Measurements from ENCODE around the gene SFT2D1. TPM values are rescaled to one million over a fixed set of nuclear protein-coding genes. Genes with fewer than 3 reads are reported as not detected.

SFT2D1 gene
- total RNA-seq, 1 experiment from 2014 or later = 82.4 TPM

DNA sequence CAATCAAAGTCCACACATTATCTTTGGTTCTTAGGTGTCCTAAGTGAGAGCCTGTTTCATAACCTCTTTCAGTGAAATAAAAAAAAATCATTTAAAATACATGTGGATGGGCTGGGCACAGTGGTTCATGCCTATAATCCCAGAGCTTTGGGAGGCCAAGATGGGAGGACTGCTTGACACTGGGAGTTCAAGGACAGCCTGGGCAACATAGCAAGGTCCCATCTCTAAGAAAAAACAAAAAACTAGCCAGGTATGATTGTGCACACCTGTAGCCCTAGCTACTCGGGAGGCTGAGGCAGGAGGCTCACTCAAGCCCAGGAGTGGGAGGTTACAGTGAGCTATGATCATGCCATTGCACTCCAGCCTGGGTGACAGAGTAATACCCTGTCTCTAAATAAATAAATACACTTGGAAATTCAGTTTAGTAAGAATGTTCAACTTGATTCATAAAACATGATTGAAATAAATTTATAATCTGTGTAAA is 36.8 kb upstream of the SFT2D1 start:
- intact Hi-C loops (cut with micrococcal nuclease; ENCODE audit: unreplicated experiment) = no loop called here
- DNase-seq = no peak
- no peak overlapping the region for H3K27ac Mint-ChIP-seq (ENCODE audit: unreplicated experiment)
- CTCF ChIA-PET = no interaction called here
- H3K9me3 Mint-ChIP-seq (ENCODE audit: low read depth, unreplicated experiment) = no peaks in the 10 kb centered on the region
- BruUV-seq (replicated peaks) = no TSS peak
- H3K27me3 Mint-ChIP-seq (ENCODE audit: unreplicated experiment) = no peaks in the 10 kb centered on the region
- H3K4me1 Mint-ChIP-seq (ENCODE audit: low read depth, unreplicated experiment) = no peaks in the 10 kb centered on the region
- TF ChIP-seq, protein P1, sequence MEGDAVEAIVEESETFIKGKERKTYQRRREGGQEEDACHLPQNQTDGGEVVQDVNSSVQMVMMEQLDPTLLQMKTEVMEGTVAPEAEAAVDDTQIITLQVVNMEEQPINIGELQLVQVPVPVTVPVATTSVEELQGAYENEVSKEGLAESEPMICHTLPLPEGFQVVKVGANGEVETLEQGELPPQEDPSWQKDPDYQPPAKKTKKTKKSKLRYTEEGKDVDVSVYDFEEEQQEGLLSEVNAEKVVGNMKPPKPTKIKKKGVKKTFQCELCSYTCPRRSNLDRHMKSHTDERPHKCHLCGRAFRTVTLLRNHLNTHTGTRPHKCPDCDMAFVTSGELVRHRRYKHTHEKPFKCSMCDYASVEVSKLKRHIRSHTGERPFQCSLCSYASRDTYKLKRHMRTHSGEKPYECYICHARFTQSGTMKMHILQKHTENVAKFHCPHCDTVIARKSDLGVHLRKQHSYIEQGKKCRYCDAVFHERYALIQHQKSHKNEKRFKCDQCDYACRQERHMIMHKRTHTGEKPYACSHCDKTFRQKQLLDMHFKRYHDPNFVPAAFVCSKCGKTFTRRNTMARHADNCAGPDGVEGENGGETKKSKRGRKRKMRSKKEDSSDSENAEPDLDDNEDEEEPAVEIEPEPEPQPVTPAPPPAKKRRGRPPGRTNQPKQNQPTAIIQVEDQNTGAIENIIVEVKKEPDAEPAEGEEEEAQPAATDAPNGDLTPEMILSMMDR (IDR thresholded peaks at IDR 0.05; ENCODE audit: unreplicated experiment) = no peak
- H3K36me3 Mint-ChIP-seq (ENCODE audit: insufficient read depth, unreplicated experiment) = peaks cover 31% of the 10 kb centered on the region
- no peak overlapping the region for H3K4me3 Mint-ChIP-seq (ENCODE audit: low read depth, unreplicated experiment)

DNA sequence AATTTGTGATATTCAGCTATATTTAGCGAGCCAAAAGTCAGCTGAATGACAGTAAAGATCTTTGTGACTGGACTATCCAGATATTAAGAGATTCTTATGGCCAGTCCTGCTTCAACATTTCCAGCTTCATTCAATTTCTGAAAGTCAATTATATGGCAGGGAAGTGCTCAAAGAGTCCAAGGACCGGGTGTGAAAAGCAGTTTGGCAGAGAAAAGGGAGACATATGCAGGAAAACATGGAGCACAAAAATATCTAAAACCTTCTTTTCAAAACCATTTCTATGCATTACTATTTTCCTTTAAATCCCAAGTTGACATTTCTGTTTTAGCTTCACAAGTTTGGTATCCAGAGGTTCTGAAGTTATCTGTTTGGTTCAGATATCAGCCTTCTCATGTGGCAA is 35.4 kb upstream of the SFT2D1 start:
- BruUV-seq (replicated peaks) = no TSS peak
- intact Hi-C loops (cut with micrococcal nuclease; ENCODE audit: unreplicated experiment) = no loop called here
- no peak overlapping the region for H3K27ac Mint-ChIP-seq (ENCODE audit: unreplicated experiment)

DNA sequence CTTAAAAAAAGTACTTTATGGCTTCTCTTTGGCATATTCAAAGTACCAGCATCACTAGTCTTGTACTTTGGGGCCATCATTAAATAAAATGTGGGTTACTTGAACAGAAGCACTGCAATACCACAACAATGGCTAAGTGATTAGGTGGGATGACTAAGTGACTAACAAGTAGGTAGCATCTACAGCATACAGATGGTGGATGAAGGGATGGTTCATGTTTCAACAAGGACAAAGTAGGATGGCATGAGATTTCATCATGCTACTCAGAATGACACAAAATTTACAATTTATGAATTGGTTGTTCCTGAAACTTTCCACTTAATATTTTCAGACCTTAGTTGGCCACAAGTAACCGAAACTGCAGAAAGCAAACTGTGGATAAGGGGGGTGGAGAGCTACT is 32.7 kb upstream of the SFT2D1 start:
- no peaks in the 10 kb centered on the region for H3K4me1 Mint-ChIP-seq (ENCODE audit: low read depth, unreplicated experiment)
- no peak overlapping the region for H3K27ac Mint-ChIP-seq (ENCODE audit: unreplicated experiment)
- DNase-seq = no peak
- no peak overlapping the region for H3K4me3 Mint-ChIP-seq (ENCODE audit: low read depth, unreplicated experiment)
- no peaks in the 10 kb centered on the region for H3K36me3 Mint-ChIP-seq (ENCODE audit: insufficient read depth, unreplicated experiment)
- intact Hi-C loops (cut with micrococcal nuclease; ENCODE audit: unreplicated experiment) = no loop called here
- H3K9me3 Mint-ChIP-seq (ENCODE audit: low read depth, unreplicated experiment) = no peaks in the 10 kb centered on the region
- BruUV-seq (replicated peaks) = no TSS peak
- TF ChIP-seq, protein P1 (IDR thresholded peaks at IDR 0.05; ENCODE audit: unreplicated experiment) = no peak
- no peaks in the 10 kb centered on the region for H3K27me3 Mint-ChIP-seq (ENCODE audit: unreplicated experiment)
- CTCF ChIA-PET = interaction anchor here (1.2 kb wide), 1 partner anchor 20 kb away, joined by 3 read pairs; no protein-coding TSS in a partner anchor

More for the DNA sequence above, 35.4 kb upstream of the SFT2D1 start:
- no peaks in the 10 kb centered on the region for H3K4me1 Mint-ChIP-seq (ENCODE audit: low read depth, unreplicated experiment)
- H3K9me3 Mint-ChIP-seq (ENCODE audit: low read depth, unreplicated experiment) = no peaks in the 10 kb centered on the region
- H3K27me3 Mint-ChIP-seq (ENCODE audit: unreplicated experiment) = no peaks in the 10 kb centered on the region
- H3K36me3 Mint-ChIP-seq (ENCODE audit: insufficient read depth, unreplicated experiment) = peaks cover 17% of the 10 kb centered on the region
- TF ChIP-seq, protein P1 (IDR thresholded peaks at IDR 0.05; ENCODE audit: unreplicated experiment) = no peak
- no peak overlapping the region for H3K4me3 Mint-ChIP-seq (ENCODE audit: low read depth, unreplicated experiment)
- no peak for DNase-seq
- CTCF ChIA-PET = no interaction called here

DNA sequence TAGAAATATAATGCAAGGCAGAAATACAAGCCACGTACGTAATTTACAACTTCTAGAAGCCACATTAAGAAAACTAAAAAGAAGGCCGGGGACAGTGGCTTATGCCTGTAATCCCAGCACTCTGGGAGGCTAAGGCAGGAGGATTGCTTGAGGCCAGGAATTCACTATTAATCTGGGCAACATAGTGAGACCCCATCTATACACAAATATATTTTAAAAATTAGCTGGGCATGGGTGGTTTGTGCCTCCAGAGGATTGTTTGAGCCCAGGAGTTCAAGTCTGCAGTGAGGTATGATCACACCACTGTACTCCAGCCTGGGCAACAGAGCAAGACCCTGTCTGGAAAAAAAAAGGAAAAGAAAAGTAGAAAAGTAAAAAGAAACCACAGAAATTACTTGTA is 28.1 kb upstream of the SFT2D1 start:
- no peaks in the 10 kb centered on the region for H3K9me3 Mint-ChIP-seq (ENCODE audit: low read depth, unreplicated experiment)
- no peak overlapping the region for H3K27ac Mint-ChIP-seq (ENCODE audit: unreplicated experiment)
- BruUV-seq (replicated peaks) = no TSS peak
- H3K4me1 Mint-ChIP-seq (ENCODE audit: low read depth, unreplicated experiment) = no peaks in the 10 kb centered on the region
- no peaks in the 10 kb centered on the region for H3K36me3 Mint-ChIP-seq (ENCODE audit: insufficient read depth, unreplicated experiment)
- intact Hi-C loops (cut with micrococcal nuclease; ENCODE audit: unreplicated experiment) = no loop called here
- CTCF ChIA-PET = no interaction called here
- no peak for DNase-seq
- H3K4me3 Mint-ChIP-seq (ENCODE audit: low read depth, unreplicated experiment) = no peak overlapping the region
- TF ChIP-seq, protein P1 (IDR thresholded peaks at IDR 0.05; ENCODE audit: unreplicated experiment) = no peak
- no peaks in the 10 kb centered on the region for H3K27me3 Mint-ChIP-seq (ENCODE audit: unreplicated experiment)

Measured in Calu3 (cell line).